Panc1 (cell line): ENCODE data around the gene BCLAF1. TPM values are rescaled to one million over a fixed set of nuclear protein-coding genes. Genes with fewer than 3 reads are reported as not detected.

Experiments used
- ATAC-seq: fragments of 200-7000 bp; cut with Tn5 transposase; 2 replicates; pipeline ENCODE4 v1.9.1; 2020; ENCODE audit warnings: mild to moderate bottlenecking, moderate library complexity
- BruUV-seq: library from RNA; stranded (reverse); fragments of 400-500 nt; replicated peaks from 2 replicates; lab custom pipeline; 2021; lab: Mats Ljungman, UMichigan
- CTCF ChIA-PET: fragments of 300-600 bp; sonication (Branson Sonifier 250); formaldehyde crosslinking; loops from one replicate; lab custom pipeline; 2022; ENCODE audit warnings: antibody characterized with exemption; lab: Charles Lee
- POLR2A ChIA-PET: fragments of 300-600 bp; sonication (Branson Sonifier 250); formaldehyde crosslinking; loops from one replicate; lab custom pipeline; 2022; ENCODE audit warnings: antibody characterized with exemption; lab: Charles Lee
- DNase-seq: peaks from one replicate; pipeline ENCODE4 v3.0.0-alpha.2; 2010; ENCODE audit warnings: low read depth, low spot score
- H3K27ac ChIP-seq: 2 replicates; pipeline ENCODE4 v1.5.1; 2011; ENCODE audit warnings: mild to moderate bottlenecking, low read length, inconsistent platforms
- H3K27me3 ChIP-seq: fragments of 200-500 bp; sonication (Bioruptor generic); 2 replicates; pipeline ENCODE4 v1.6.0; 2014; ENCODE audit warnings: low read length, inconsistent platforms; ENCODE audit not compliant: control insufficient read depth, insufficient read depth
- H3K36me3 ChIP-seq: fragments of 200-500 bp; sonication (Bioruptor generic); 2 replicates; pipeline ENCODE4 v1.5.1; 2014; ENCODE audit warnings: inconsistent platforms, mild to moderate bottlenecking, low read length, moderate library complexity; ENCODE audit not compliant: control insufficient read depth, insufficient read depth
- H3K4me1 ChIP-seq: 2 replicates; pipeline ENCODE4 v1.5.1; 2011; ENCODE audit warnings: inconsistent platforms, mild to moderate bottlenecking, low read length, moderate library complexity; ENCODE audit not compliant: control insufficient read depth, insufficient read depth
- H3K4me3 ChIP-seq, 2 experiments: 2 replicates each; pipeline ENCODE4 v1.5.1; 2011 to 2012; ENCODE audit warnings: low read depth in 2 of 2, low read length in 2 of 2, mild to moderate bottlenecking in 2 of 2, inconsistent platforms in 1 of 2, moderate library complexity in 1 of 2
- H3K9me3 ChIP-seq: fragments of 200-500 bp; sonication (Bioruptor generic); 2 replicates; pipeline ENCODE4 v1.5.1; 2014; ENCODE audit warnings: low read depth, mild to moderate bottlenecking, inconsistent platforms, low read length, moderate library complexity; ENCODE audit not compliant: control insufficient read depth, insufficient read depth
- CTCF ChIP-seq: fragments of 450-650 bp; IDR thresholded peaks from 2 replicates; pipeline ENCODE4 v1.5.1; 2017; ENCODE audit warnings: mild to moderate bottlenecking
- POLR2AphosphoS5 ChIP-seq: IDR thresholded peaks from 2 replicates; pipeline ENCODE4 v1.6.1; 2012; ENCODE audit warnings: mild to moderate bottlenecking, low read depth, low read length, moderate library complexity
- SIN3A ChIP-seq: IDR thresholded peaks from 2 replicates; pipeline ENCODE4 v1.6.1; 2012; ENCODE audit warnings: low read depth, mild to moderate bottlenecking, low read length, moderate library complexity, borderline replicate concordance; ENCODE audit not compliant: insufficient read depth
- TCF7L2 ChIP-seq: IDR thresholded peaks from 2 replicates; pipeline ENCODE4 v1.6.1; 2011; ENCODE audit warnings: mild to moderate bottlenecking, low read depth, low read length, inconsistent platforms
- in situ Hi-C: cut with HindIII; loops from 2 replicates; pipeline ENCODE4 v1.10.0; 2016; ENCODE audit warnings: low sequenced_read_pairs, low pct_unique_long_range_greater_than_20kb
- intact Hi-C: fragments of 100-400 bp; cut with micrococcal nuclease; formaldehyde crosslinking; loops from one replicate; pipeline ENCODE4 v1.10.0; 2022; ENCODE audit not compliant: unreplicated experiment
- total RNA-seq: library from RNA; stranded (reverse); gene quantifications from one replicate; pipeline ENCODE4 v1.2.1, GENCODE V29; 2021; ENCODE audit not compliant: unreplicated experiment
- TF ChIP-seq, protein P1 (sequence below), 2 experiments: IDR thresholded peaks; 2 replicates each; pipeline ENCODE4 v1.6.1; 2011 to 2012; ENCODE audit warnings: low read depth in 2 of 2, control low read depth in 1 of 2, low read length in 1 of 2, mild to moderate bottlenecking in 1 of 2, moderate library complexity in 1 of 2; ENCODE audit not compliant: insufficient read depth in 1 of 2

The BCLAF1 gene
- total RNA-seq, 1 experiment from 2014 or later: 151 TPM

DNA sequence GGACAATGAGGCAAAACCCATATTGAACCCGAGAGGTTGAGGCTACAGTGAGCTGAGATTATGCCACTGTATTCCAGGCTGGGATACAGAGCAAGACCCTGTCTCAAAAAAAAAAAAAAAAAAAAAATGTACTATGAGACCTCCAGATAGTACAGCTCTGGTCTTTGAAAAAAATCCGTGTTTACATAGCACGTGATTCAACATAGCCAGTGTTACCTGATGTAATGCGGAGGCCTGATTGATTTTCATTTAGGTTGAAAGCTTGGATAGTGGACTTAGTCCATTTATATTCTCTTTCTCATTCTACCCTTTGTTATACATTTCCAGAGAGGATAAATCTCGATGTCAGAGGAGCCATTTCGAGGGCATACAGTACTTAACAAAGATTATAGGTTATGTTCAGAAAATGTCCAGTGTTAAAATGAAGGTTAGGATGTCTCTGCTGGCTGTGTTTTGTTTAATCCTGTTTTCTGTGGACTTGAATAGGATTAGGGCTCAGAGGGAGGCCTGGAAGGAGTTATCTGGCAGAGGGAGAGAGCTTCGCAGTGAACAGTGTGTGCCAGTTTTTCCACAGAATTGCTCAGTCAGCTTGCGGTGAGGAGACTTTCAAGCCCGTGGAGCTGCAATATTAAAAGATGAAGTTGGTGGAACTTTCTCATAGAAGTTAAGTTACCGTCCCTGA is 33.9 kb upstream of the BCLAF1 start:
- Histone ChIP-seq H3K36me3 (no peaks in the 10 kb centered on the region), H3K4me1 (no peaks in the 10 kb centered on the region), H3K4me3 (no peak overlapping the region), H3K27me3 (no peaks in the 10 kb centered on the region), H3K27ac (no peak overlapping the region), H3K9me3 (no peaks in the 10 kb centered on the region)
- CTCF ChIA-PET: no interaction called here
- TF ChIP-seq SIN3A (no peak), POLR2AphosphoS5 (no peak), TCF7L2 (no peak), CTCF (no peak)
- TF ChIP-seq, protein P1, sequence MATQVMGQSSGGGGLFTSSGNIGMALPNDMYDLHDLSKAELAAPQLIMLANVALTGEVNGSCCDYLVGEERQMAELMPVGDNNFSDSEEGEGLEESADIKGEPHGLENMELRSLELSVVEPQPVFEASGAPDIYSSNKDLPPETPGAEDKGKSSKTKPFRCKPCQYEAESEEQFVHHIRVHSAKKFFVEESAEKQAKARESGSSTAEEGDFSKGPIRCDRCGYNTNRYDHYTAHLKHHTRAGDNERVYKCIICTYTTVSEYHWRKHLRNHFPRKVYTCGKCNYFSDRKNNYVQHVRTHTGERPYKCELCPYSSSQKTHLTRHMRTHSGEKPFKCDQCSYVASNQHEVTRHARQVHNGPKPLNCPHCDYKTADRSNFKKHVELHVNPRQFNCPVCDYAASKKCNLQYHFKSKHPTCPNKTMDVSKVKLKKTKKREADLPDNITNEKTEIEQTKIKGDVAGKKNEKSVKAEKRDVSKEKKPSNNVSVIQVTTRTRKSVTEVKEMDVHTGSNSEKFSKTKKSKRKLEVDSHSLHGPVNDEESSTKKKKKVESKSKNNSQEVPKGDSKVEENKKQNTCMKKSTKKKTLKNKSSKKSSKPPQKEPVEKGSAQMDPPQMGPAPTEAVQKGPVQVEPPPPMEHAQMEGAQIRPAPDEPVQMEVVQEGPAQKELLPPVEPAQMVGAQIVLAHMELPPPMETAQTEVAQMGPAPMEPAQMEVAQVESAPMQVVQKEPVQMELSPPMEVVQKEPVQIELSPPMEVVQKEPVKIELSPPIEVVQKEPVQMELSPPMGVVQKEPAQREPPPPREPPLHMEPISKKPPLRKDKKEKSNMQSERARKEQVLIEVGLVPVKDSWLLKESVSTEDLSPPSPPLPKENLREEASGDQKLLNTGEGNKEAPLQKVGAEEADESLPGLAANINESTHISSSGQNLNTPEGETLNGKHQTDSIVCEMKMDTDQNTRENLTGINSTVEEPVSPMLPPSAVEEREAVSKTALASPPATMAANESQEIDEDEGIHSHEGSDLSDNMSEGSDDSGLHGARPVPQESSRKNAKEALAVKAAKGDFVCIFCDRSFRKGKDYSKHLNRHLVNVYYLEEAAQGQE (IDR thresholded peaks at IDR 0.05; ENCODE audit: insufficient read depth in 1 of 2, low read depth in 2 of 2, low read length in 1 of 2): no peak
- ATAC-seq: no peak
- POLR2A ChIA-PET: interaction anchor here (0.6 kb wide), 1 partner anchor 826 kb away, joined by 3 read pairs; no protein-coding TSS in a partner anchor
- in situ Hi-C loops (no loop called here), intact Hi-C loops (no loop called here)
- no TSS peak for BruUV-seq
- DNase-seq: no peak

- Histone ChIP-seq H3K27ac (no peak overlapping the region), H3K27me3 (no peaks in the 10 kb centered on the region), H3K4me3 (no peak overlapping the region), H3K4me1 (no peaks in the 10 kb centered on the region), H3K9me3 (no peaks in the 10 kb centered on the region), H3K36me3 (no peaks in the 10 kb centered on the region)
- intact Hi-C loops: loop anchor here (5.0 kb wide), 1 partner anchor 67 kb away; the partner anchor contains the start of gene MTFR2
- ChIA-PET CTCF (no interaction called here), POLR2A (no interaction called here)
- DNase-seq (no peak), ATAC-seq (no peak)
- in situ Hi-C loops: no loop called here
- TF ChIP-seq POLR2AphosphoS5 (no peak), SIN3A (no peak), CTCF (no peak), TCF7L2 (no peak)
- TF ChIP-seq, protein P1 (IDR thresholded peaks at IDR 0.05; ENCODE audit: insufficient read depth in 1 of 2, low read depth in 2 of 2, low read length in 1 of 2): no peak
- BruUV-seq: no TSS peak
Measured at GRCh38 chr6:136319732-136320131, 30.1 kb upstream of the BCLAF1 start.
